Mesenchymal stem cell (in vitro differentiated cells and primary cell): ENCODE data around the gene FOXP1.

Experiments used
- DNase-seq: peaks from one replicate; pipeline ENCODE4 v3.0.0-alpha.2; 2013
- H2AFZ ChIP-seq: one replicate; pipeline ENCODE4 v1.6.1; 2013; ENCODE audit warnings: low read depth, mild to moderate bottlenecking, control low read depth, inconsistent platforms, low read length, moderate library complexity
- H2AK5ac ChIP-seq: 2 replicates; pipeline ENCODE4 v1.6.1; 2013; ENCODE audit warnings: low read length, moderate library complexity, mild to moderate bottlenecking, inconsistent platforms; ENCODE audit not compliant: severe bottlenecking
- H2BK120ac ChIP-seq: one replicate; pipeline ENCODE4 v1.6.1; 2013; ENCODE audit warnings: low read depth, mild to moderate bottlenecking, inconsistent platforms, low read length, moderate library complexity
- H2BK12ac ChIP-seq, 2 experiments: one replicate each; pipeline ENCODE4 v1.6.1; 2013; ENCODE audit warnings: inconsistent platforms in 2 of 2, low read length in 2 of 2, mild to moderate bottlenecking in 2 of 2, moderate library complexity in 2 of 2, control low read depth in 1 of 2
- H2BK15ac ChIP-seq: one replicate; pipeline ENCODE4 v1.6.1; 2013; ENCODE audit warnings: mild to moderate bottlenecking, low read depth, inconsistent platforms; ENCODE audit not compliant: poor library complexity, severe bottlenecking
- H2BK5ac ChIP-seq: 2 replicates; pipeline ENCODE4 v1.6.1; 2013; ENCODE audit warnings: low read depth, mild to moderate bottlenecking, low read length, control low read depth, inconsistent platforms; ENCODE audit not compliant: poor library complexity, severe bottlenecking
- H3K14ac ChIP-seq, 2 experiments: one replicate each; pipeline ENCODE4 v1.6.1; 2013; ENCODE audit warnings: inconsistent platforms in 2 of 2, low read length in 2 of 2, control low read depth in 1 of 2, mild to moderate bottlenecking in 1 of 2, moderate library complexity in 1 of 2
- H3K18ac ChIP-seq, 2 experiments: one replicate each; pipeline ENCODE4 v1.6.1; 2013; ENCODE audit warnings: inconsistent platforms in 2 of 2, low read length in 2 of 2, control low read depth in 1 of 2, low read depth in 1 of 2, mild to moderate bottlenecking in 1 of 2
- H3K23ac ChIP-seq, 2 experiments: one replicate each; pipeline ENCODE4 v1.6.1; 2013; ENCODE audit warnings: inconsistent platforms in 2 of 2, low read length in 2 of 2, mild to moderate bottlenecking in 2 of 2, moderate library complexity in 2 of 2, control low read depth in 1 of 2
- H3K27ac ChIP-seq: 2 replicates; pipeline ENCODE4 v1.5.1; 2013; ENCODE audit warnings: mild to moderate bottlenecking, moderate library complexity, low read length, control low read depth, inconsistent platforms; ENCODE audit not compliant: poor library complexity, severe bottlenecking
- H3K27me3 ChIP-seq, 2 experiments: 2 replicates each; pipeline versions ENCODE4 v1.6.1 to v1.7.0; 2013; ENCODE audit warnings: low read length in 2 of 2, mild to moderate bottlenecking in 2 of 2, moderate library complexity in 2 of 2, control low read depth in 1 of 2, inconsistent platforms in 1 of 2; ENCODE audit not compliant: control insufficient read depth in 1 of 2, insufficient read depth in 1 of 2
- H3K36me3 ChIP-seq, 2 experiments: 2 replicates each; pipeline versions ENCODE4 v1.6.1 to v1.7.0; 2013; ENCODE audit warnings: low read length in 2 of 2, control low read depth in 1 of 2, inconsistent platforms in 1 of 2, low read depth in 1 of 2, mild to moderate bottlenecking in 1 of 2; ENCODE audit not compliant: insufficient read depth in 2 of 2, control insufficient read depth in 1 of 2
- H3K4ac ChIP-seq, 2 experiments: one replicate each; pipeline ENCODE4 v1.6.1; 2013; ENCODE audit warnings: inconsistent platforms in 2 of 2, low read length in 2 of 2, mild to moderate bottlenecking in 2 of 2, moderate library complexity in 2 of 2, control low read depth in 1 of 2, low read depth in 1 of 2
- H3K4me1 ChIP-seq: 2 replicates; pipeline ENCODE4 v1.6.1; 2013; ENCODE audit warnings: low read depth, low read length, control low read depth; ENCODE audit not compliant: control insufficient read depth, insufficient read depth
- H3K4me2 ChIP-seq: 2 replicates; pipeline ENCODE4 v1.6.1; 2013; ENCODE audit warnings: low read length, mild to moderate bottlenecking, inconsistent platforms; ENCODE audit not compliant: poor library complexity, severe bottlenecking
- H3K4me3 ChIP-seq, 2 experiments: 2 replicates each; pipeline versions ENCODE4 v1.5.1 to v1.7.0; 2013; ENCODE audit warnings: low read length in 2 of 2, mild to moderate bottlenecking in 2 of 2, control low read depth in 1 of 2, low read depth in 1 of 2; ENCODE audit not compliant: insufficient read depth in 1 of 2
- H3K79me1 ChIP-seq: replicated peaks from 2 replicates; pipeline ENCODE4 v1.6.1; 2013; ENCODE audit warnings: mild to moderate bottlenecking, control low read depth, low read length, inconsistent platforms; ENCODE audit not compliant: poor library complexity, severe bottlenecking
- H3K9ac ChIP-seq: 2 replicates; pipeline ENCODE4 v1.7.0; 2013; ENCODE audit warnings: mild to moderate bottlenecking, low read length, moderate library complexity
- H3K9me3 ChIP-seq: 2 replicates; pipeline ENCODE4 v1.7.0; 2013; ENCODE audit warnings: mild to moderate bottlenecking, low read length; ENCODE audit not compliant: control insufficient read depth
- H4K8ac ChIP-seq: one replicate; pipeline ENCODE4 v1.6.1; 2013; ENCODE audit warnings: inconsistent platforms, mild to moderate bottlenecking, low read length, moderate library complexity
- H4K91ac ChIP-seq: one replicate; pipeline ENCODE4 v1.6.1; 2013; ENCODE audit warnings: mild to moderate bottlenecking, low read length, inconsistent platforms
- WGBS: methylation state at CpG from one replicate; pipeline ENCODE4 v1.1.7; 2013; ENCODE audit warnings: mixed read lengths; 5-methylcytosine and 5-hydroxymethylcytosine counted together

FOXP1 gene

GRCh38 chr3:71232895-71233294 is 350.6 kb downstream of the FOXP1 start:
- Histone ChIP-seq H2BK12ac (no peak overlapping the region), H3K79me1 (peaks cover 41% of the 10 kb centered on the region), H3K9me3 (no peaks in the 10 kb centered on the region), H3K14ac (no peak overlapping the region), H3K27ac (no peak overlapping the region), H4K8ac (no peak overlapping the region), H2AK5ac (no peak overlapping the region), H3K23ac (no peak overlapping the region), H2AFZ (no peak overlapping the region), H3K18ac (no peak overlapping the region), H3K9ac (no peak overlapping the region), H3K4ac (no peak overlapping the region), H3K4me2 (no peak overlapping the region), H3K4me3 (no peak overlapping the region), H3K36me3 (no peaks in the 10 kb centered on the region), H2BK120ac (no peak overlapping the region), H3K27me3 (no peaks in the 10 kb centered on the region), H2BK15ac (no peak overlapping the region), H4K91ac (no peak overlapping the region), H2BK5ac (no peak overlapping the region), H3K4me1 (no peaks in the 10 kb centered on the region)
- no peak for DNase-seq
- WGBS, result 98% methylated on average over 2 of the region's 3 CpGs

GRCh38 chr3:71232175-71232679 is 351.3 kb downstream of the FOXP1 start:
- no peak overlapping the region for H2BK5ac ChIP-seq
- H2BK12ac ChIP-seq, result no peak overlapping the region
- no peak overlapping the region for H4K91ac ChIP-seq
- no peaks in the 10 kb centered on the region for H3K4me1 ChIP-seq
- no peak overlapping the region for H3K14ac ChIP-seq
- no peak overlapping the region for H3K23ac ChIP-seq
- H3K27me3 ChIP-seq, result no peaks in the 10 kb centered on the region
- H2BK120ac ChIP-seq, result no peak overlapping the region
- no peak overlapping the region for H4K8ac ChIP-seq
- WGBS, result 80% methylated on average over 2 of the region's 3 CpGs
- no peaks in the 10 kb centered on the region for H3K36me3 ChIP-seq
- H3K4me2 ChIP-seq, result no peak overlapping the region
- H2AFZ ChIP-seq, result no peak overlapping the region
- no peak overlapping the region for H2BK15ac ChIP-seq
- H3K4ac ChIP-seq, result no peak overlapping the region
- no peaks in the 10 kb centered on the region for H3K9me3 ChIP-seq
- H3K79me1 ChIP-seq, result peaks cover 35% of the 10 kb centered on the region
- no peak overlapping the region for H3K18ac ChIP-seq
- no peak overlapping the region for H2AK5ac ChIP-seq
- no peak overlapping the region for H3K4me3 ChIP-seq
- no peak overlapping the region for H3K27ac ChIP-seq
- no peak overlapping the region for H3K9ac ChIP-seq
- DNase-seq, result no peak

- Histone ChIP-seq H4K91ac (no peak overlapping the region), H3K36me3 (peaks cover 0 to 4% of the 10 kb centered on the region in 2 experiments), H3K27ac (no peak overlapping the region), H2AFZ (no peak overlapping the region), H2BK12ac (no peak overlapping the region), H3K79me1 (peaks cover 40% of the 10 kb centered on the region), H2AK5ac (no peak overlapping the region), H3K4me2 (no peak overlapping the region), H2BK120ac (no peak overlapping the region), H3K4ac (no peak overlapping the region), H3K27me3 (no peaks in the 10 kb centered on the region), H3K18ac (no peak overlapping the region), H3K14ac (no peak overlapping the region), H3K4me1 (peaks cover 1% of the 10 kb centered on the region), H2BK15ac (no peak overlapping the region), H4K8ac (no peak overlapping the region), H2BK5ac (no peak overlapping the region), H3K4me3 (no peak overlapping the region), H3K9ac (no peak overlapping the region), H3K9me3 (no peaks in the 10 kb centered on the region), H3K23ac (no peak overlapping the region)
- no peak for DNase-seq
- 77% methylated on average over 3 of the region's 4 CpGs for WGBS
Measured at GRCh38 chr3:71231680-71232079, 351.8 kb downstream of the FOXP1 start.

- Histone ChIP-seq H2BK12ac (no peak overlapping the region), H3K23ac (no peak overlapping the region), H2BK120ac (no peak overlapping the region), H3K4me1 (peaks cover 2% of the 10 kb centered on the region), H3K79me1 (peaks cover 38% of the 10 kb centered on the region), H4K91ac (no peak overlapping the region), H3K14ac (no peak overlapping the region), H3K9ac (peak overlapping the region; percentile 51), H3K36me3 (peaks cover 0 to 6% of the 10 kb centered on the region in 2 experiments), H3K4me2 (no peak overlapping the region), H3K4ac (no peak overlapping the region), H2BK5ac (no peak overlapping the region), H3K18ac (no peak overlapping the region), H3K4me3 (no peak overlapping the region), H2AFZ (no peak overlapping the region), H3K27ac (no peak overlapping the region), H4K8ac (no peak overlapping the region), H2AK5ac (no peak overlapping the region), H3K9me3 (no peaks in the 10 kb centered on the region), H2BK15ac (no peak overlapping the region), H3K27me3 (no peaks in the 10 kb centered on the region)
- WGBS, result 92% methylated on average over 5 of the region's 7 CpGs
- DNase-seq, result no peak
Measured at GRCh38 chr3:71229905-71230657, 353.4 kb downstream of the FOXP1 start.
